Neural progenitor cell (in vitro differentiated cells): ENCODE measurements around the gene C5AR1.

Source experiments
- EZH2phosphoT487 ChIP-seq: fragments of 200-600 bp; sonication (generic); IDR thresholded peaks from 2 replicates; pipeline ENCODE4 v1.6.1; 2017; ENCODE audit warnings: antibody characterized with exemption
- TF ChIP-seq, protein P1 (sequence below): fragments of 200-600 bp; sonication (generic); IDR thresholded peaks from 2 replicates; pipeline ENCODE4 v1.5.1; 2017; ENCODE audit warnings: antibody characterized with exemption, mild to moderate bottlenecking

DNA sequence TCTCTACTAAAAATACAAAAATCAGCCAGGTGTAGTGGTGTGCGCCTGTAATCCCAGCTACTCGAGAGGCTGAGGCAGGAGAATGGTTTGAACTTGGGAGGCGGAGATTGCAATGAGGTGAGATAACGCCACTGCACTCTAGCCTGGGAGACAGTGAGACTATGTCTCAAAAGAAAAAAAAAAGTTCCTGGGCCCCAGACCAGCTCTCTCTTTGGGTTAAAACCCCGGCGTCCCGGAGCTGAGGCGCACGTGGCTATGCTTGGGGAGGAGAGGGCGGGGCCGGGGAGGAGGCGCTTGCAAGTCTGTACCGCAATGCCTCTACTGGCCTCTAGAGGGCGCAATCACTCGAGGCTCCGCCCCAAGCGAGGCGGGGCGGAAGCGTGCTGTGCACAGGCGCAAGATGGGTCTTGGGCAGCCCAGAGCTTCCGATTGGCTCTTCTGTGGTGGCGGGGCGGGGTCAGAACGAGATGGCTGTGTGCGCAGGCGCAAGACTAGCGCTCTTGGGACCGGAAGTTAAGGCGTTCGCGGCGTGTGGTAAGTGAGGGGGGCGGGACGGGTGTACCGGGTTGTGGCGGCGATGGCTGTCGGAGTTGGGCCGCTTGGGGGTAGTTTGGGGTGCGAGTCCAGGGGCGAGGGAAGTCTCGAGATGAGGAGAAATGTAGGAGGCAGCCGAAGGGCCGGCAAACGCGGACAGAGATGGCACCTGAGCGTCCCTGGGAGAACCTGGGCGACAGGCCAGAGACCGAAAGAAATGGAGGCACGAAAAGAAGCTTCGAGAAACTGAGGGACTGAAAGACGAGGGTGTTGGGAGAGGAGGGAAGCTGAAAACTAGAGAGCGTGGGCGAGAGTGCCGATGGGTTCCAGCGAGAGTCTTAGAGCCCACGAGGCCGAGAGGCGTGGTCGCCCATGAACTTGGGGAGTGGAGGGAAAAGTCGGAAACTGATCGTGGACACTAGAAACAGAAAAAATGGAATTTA is 39.4 kb downstream of the C5AR1 start, which contains the start of gene DHX34:
- TF ChIP-seq, protein P1, sequence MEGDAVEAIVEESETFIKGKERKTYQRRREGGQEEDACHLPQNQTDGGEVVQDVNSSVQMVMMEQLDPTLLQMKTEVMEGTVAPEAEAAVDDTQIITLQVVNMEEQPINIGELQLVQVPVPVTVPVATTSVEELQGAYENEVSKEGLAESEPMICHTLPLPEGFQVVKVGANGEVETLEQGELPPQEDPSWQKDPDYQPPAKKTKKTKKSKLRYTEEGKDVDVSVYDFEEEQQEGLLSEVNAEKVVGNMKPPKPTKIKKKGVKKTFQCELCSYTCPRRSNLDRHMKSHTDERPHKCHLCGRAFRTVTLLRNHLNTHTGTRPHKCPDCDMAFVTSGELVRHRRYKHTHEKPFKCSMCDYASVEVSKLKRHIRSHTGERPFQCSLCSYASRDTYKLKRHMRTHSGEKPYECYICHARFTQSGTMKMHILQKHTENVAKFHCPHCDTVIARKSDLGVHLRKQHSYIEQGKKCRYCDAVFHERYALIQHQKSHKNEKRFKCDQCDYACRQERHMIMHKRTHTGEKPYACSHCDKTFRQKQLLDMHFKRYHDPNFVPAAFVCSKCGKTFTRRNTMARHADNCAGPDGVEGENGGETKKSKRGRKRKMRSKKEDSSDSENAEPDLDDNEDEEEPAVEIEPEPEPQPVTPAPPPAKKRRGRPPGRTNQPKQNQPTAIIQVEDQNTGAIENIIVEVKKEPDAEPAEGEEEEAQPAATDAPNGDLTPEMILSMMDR, result peak; percentile 97
- TF ChIP-seq EZH2phosphoT487, result no peak
